ENCODE results near the gene EPB41L1.

GRCh38 chr20:36241678-36242077, 87.1 kb downstream of the EPB41L1 start:
- TF ChIP-seq TCF12 (IDR thresholded peaks at IDR 0.05; ENCODE audit: low read depth) (no peak), RAD21 (IDR thresholded peaks at IDR 0.05; ENCODE audit: low read depth) (no peak), TEAD4 (IDR thresholded peaks at IDR 0.05) (no peak), ZBTB7A (IDR thresholded peaks at IDR 0.05; ENCODE audit: low read depth) (no peak)

All from Ishikawa (cell line).